GM18507 (cell line): Measurements from ENCODE around the gene XG.
"Not testable (repeated sequence)": the region's sequence is repeated elsewhere in the genome, so short reads cannot be mapped to it uniquely, and the experiment has no call there.

Source experiments
- DNase-seq: peaks from one replicate; pipeline ENCODE4 v3.0.0; 2011; ENCODE audit warnings: low read depth; ENCODE audit not compliant: insufficient read length; ENCODE audit errors: extremely low spot score
- FAIRE-seq: peaks from 2 replicates; lab custom pipeline; 2011; peaks lifted over from hg19 to GRCh38; lab: Jason Lieb, UNC

XG gene

DNA sequence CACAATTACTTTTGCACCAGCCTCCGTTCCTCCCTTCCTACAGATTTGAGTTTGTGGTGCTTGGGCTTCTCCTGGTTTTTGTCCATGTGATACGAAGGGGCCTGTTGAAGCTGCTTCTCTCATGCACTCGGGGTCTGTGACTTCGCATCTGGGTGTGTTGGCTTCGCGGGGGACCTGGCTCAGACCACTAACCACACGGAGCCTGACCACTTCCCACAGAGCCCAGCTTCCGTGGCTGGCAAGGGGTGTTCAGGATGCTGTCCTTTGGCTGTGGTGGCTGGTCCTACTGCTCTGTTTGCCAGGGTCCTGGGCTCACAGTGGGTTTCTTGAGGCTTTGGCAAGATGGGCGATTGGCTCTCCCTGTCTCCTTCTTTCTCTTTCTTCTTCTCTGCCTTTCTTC is 19.8 kb upstream of the XG start:
- DNase-seq, result no peak
- FAIRE-seq, result no peak

DNA sequence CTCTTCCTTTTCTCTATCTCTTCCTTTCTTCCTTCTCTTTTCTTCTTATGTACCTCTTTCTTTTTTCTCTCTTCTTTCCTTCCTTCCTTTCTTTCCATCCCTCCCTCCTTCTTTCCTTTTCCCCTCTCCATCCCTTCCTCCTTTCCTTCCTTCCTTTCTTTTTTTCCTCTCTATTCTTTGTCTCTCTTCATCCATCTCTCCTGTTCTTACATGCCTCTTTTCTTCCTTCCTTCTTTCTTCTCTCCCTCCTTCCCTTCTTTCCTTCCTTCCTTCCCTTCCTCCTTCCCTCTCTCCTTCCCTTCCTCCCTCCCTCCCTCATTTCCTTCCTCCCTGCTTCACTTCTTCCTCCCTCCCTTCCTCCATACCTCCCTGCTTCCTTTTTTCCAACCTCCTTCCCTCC is 19.2 kb upstream of the XG start:
- no peak for DNase-seq
- FAIRE-seq, result no peak

DNA sequence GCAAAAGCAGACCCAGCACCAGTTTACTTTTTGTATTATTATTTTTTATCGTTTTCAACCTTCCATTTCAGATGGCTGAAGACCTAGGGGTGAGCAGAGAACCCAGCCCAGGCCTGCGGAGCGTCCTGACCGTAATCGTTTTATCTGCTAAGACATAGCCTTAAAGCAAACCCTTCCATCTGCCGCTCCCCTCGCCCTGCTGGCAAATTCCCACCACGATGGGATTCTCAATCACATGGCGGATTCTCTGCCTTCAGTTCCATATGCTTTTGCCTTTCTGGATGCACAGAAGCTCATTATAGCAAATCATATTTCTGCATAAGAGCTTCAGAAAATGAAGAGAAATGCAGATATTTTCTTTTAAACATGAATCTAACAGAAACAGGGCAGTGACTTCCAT is 18.6 kb upstream of the XG start:
- FAIRE-seq (no peak), DNase-seq (no peak)

DNA sequence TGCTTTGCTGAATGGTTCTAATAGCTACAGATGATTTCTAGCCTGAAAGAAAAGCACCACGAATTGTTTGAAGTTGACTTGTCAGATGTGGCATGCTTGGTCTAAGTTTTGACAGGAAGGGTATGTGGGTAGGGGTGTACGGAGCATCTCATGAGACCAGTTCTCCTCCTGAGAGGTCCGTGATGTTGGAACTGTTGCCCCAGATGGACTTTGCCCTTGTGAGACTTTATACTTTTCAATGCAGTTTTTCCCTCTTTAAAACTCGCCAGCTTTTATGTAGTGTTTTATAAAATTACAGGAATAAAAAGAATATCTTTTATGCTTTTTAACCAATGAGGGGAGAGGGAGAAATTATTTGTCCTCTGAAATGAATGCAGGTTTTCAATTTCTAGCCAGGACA is 16.6 kb upstream of the XG start:
- DNase-seq (no peak), FAIRE-seq (no peak)

DNA sequence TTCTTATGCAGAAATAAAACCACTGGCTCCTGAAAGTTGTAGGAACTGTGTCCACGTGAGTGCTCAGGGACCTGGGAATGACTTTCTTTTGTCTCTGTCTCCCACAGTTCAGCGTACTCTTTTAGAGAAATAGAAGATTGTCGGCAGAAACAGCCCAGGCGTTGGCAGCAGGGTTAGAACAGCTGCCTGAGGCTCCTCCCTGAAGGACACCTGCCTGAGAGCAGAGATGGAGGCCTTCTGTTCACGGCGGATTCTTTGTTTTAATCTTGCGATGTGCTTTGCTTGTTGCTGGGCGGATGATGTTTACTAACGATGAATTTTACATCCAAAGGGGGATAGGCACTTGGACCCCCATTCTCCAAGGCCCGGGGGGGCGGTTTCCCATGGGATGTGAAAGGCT is 11.2 kb upstream of the XG start:
- FAIRE-seq, result no peak

DNA sequence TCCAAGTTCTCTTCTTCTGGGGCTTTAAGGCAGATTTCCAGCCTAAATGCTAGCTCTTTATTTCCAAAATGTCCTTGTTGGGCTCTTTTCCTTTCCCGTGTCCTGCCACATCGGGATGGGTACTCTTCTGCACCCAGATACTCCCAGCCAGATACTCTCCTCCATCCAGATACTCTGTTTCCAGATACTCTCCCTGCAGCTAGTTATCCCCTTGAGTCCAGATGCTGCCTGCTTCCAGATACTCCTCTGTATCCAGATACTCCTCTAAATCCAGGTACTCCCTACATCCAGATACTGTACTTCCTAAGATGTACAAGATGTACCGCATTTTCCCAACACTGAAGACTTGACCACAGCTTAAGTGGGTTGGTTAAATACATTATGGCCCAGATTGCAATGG is 10.5 kb upstream of the XG start:
- DNase-seq (no peak), FAIRE-seq (no peak)

More for the DNA sequence above, 11.2 kb upstream of the XG start:
- no peak for DNase-seq

DNA sequence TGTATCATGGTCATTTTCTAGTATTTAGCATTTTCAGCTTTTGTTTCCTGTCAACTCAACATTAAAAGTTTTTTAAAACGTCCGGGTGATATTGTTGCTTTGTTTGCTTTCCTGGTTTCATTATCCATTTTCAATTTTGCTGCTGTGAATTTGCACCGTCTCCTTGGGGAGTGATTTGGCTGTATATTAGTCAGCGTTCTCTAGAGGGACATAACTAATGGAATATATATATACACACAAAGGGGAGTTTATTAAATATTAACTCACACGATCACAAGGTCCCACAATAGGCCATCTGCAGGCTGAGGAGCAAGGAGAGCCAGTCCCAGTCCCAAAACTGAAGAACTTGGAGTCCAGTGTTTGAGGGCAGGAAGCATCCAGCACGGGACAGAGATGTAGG is 5.6 kb upstream of the XG start:
- FAIRE-seq, DNase-seq: not testable (repeated sequence)

DNA sequence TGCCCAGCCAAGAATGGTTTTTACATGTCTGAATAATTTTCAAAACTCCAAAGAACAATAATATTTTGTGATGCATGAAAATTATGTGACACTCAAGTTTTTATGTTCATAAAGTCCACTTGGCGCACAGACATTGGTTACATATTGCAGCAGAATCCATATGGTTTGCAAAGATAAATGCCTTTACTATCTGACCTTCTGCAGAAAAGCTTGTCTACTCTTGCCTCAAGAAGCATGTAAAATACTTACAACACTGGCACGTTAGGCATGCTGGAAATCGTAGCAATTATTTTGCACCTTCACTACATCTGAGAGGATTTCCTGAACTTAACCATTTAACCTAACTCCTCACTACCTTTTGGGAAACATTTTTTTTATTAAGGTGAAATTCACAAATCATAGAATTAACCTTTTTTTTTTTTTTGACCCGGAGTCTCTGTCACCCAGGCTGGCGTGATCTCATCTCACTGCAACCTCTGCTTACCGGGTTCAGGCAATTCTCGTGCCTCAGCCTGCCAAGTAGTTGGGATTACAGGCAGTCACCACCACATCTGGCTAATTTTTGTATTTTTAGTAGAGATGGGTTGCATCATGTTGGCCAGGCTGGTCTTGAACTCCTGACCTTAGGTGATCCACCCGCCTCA is 3.5 kb upstream of the XG start:
- FAIRE-seq (no peak), DNase-seq (no peak)

DNA sequence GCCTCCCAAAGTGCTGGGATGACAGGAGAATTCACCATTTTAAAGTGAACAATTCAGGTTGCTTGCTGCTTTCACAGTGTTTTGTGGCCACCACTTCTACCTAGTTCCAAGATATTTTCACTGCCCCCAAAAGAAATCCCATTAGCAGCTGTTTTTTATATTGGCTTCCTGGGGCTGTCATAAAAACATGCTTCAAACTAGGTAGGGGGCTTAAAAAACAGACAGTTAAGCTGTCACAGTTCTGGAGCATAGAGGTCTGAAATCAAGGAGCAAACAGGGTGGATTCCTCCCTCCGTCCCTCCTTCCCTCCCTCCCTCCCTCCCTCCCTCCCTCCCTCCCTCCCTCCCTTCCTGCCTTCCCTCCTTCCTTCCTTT is 3.0 kb upstream of the XG start:
- FAIRE-seq (no peak), DNase-seq (no peak)

DNA sequence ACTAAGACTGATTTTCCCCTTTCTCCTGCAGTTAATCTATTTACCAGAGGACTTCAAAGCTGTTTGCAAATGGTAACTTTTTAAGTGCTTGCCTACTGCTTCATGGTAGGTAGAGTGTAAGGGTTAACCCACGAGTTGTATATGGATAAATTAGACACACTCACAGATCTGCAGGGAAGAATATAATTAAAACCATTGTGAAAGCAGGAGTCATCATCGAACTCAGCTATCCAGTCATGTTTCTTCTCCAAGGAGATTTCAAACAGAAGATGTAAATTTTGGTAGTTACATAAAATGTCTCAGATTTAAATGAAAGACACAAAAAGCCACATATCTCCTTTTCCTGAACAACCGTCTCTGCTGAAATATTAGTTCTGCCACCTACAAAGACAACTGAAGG is 549 bp upstream of the XG start:
- DNase-seq (no peak), FAIRE-seq (no peak)

DNA sequence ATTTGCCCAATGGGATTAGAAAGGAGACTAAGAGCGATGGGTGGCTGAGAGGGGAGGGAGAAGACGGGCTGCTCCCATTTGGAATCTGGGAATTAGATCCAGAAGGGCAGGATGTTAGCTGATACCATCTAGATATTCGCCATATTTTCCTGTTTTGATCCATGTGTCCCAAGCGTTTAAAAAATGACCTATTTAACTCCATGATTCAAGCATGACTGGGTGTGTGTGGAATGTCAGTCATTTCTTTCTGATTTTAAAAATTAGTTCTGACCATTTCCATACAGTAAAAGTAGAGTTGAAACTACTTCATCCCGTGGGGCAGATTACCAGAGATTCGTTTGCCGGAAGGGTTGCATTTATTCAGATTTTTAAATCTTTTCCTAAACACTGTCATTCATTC is 601 bp downstream of the XG start:
- FAIRE-seq, DNase-seq: not testable (repeated sequence)

DNA sequence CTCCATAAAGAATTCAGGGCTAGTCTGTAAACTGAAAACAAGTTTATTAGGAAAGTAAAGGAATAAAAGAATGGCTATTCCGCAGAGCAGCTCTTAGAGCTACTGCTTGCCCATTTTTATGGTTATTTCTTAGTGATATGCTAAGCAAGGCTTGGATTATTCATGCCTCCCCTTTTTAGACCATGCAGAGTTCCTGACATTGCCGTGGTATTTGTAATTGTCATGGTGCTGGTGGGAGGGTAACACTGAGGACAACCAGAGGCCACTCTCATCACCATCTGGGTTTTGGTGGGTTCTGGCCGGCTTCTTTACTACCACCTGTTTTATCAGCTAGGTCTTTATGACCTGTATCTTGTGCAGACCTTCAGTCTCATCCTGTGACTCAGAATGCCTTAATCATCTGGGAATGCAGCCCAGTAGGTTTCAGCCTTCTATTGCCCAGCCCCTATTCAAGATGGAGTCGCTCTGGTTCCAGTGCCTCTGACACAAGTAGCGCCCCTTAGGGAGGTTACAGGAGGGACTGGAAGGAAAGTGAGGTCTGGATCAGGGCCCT is 3.4 kb downstream of the XG start:
- DNase-seq, FAIRE-seq: not testable (repeated sequence)

DNA sequence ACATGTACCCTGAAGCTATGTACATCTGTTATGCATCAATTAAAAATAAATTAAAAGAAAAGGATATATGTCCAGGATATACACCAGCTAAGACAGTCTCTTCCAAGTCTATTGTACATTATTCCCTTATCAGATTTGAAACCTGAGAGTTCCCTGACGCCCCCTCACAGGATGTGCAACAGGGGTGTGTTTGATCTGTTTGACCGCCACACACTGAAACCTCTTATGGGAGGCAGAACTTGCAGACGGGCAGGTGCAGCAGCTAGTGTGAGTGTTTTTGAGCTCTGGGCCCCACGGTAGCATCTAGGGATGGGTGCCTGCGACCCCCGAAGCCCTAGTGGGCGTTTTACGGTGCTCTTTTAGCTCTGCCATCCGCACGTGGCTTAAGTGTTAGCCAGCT is 4.7 kb downstream of the XG start:
- DNase-seq, result no peak
- FAIRE-seq, result no peak

DNA sequence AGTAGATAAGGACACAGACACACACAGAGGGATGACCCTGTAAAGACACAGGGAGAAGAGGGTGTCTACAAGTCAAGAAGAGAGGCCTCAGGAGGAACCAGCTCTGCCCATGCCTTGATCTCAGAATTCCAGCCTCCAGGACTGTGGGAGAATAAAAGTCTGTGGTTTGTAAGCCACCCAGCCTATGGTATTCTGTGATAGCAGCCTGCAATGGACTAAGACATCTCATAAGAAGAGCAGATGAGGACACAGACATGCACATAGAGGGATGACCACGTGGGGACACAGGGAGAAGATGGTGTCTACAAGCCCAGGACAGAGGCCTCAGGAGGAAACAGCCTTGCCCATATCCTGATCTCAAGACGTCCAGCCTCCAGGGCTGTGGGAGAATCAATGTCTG is 9.4 kb downstream of the XG start:
- FAIRE-seq (no peak), DNase-seq (no peak)

DNA sequence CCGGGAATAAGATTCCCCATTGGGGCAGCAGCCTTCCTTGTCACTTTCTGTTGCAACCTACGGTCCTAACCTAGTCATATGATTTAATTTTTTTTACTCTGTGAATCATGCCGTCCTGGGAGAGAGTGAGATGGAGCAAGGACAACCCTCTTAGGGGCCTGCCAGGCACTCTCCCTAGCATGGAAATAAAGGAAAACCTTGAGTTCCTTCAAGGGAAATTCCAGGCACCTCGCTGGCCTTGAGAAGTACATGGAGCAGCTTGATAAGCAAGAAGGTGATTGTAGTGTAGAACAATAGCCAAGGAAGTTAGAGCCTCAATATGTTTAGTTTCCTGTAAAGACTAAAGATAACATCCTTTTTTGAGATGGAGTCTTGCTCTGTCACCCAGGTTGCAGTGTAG is 10.8 kb downstream of the XG start:
- not testable (repeated sequence) for DNase-seq, FAIRE-seq

DNA sequence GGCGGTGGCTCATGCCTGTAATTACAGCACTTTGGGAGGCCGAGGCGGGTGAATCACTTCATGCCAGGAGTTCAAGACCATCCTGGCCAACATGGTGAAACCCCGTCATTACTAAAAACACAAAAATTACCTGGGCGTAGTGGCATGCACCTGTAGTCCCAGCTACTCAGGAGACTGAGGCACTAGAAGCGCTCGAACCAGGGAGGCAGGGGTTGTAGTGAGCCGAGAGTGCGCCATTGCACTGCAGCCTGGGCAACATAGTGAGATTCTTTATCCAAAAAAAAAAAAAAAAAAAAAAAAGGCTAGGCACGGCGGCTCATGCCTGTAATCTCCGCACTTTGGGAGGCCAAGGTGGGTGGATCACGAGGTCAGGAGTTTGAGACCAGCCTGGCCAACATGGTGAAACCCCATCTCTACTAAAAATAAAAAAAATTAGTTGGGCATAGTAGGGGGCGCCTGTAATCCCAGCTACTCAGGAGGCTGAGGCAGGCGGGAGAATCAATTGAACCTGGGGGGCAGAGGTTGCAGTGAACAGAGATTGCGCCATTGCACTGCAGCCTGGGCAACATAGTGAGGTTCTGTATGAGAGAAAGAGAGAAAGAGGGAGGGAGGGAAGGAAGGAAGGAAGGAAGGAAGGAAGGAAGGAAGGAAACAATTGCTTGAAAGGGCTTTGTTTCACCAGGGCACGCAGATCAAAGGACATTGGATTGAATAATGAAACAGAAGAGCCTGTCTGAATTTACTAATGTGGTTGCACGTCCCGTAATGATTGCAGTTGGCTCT is 13.1 kb downstream of the XG start:
- FAIRE-seq, DNase-seq: not testable (repeated sequence)

DNA sequence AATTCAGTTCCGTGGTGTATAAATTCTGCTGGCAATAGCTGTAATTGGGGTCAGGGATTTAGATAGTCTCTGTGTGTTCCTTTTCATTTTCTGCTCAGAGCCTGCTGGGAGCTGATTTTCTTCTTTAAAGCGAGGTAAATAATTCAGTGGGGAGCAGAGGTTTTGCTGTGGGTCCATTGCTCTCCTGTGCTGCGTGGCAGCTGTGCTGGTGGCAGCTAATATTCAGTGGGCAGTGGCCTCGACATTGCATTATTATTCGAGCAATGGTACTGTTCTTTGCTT is 13.7 kb downstream of the XG start:
- no peak for FAIRE-seq
- no peak for DNase-seq

DNA sequence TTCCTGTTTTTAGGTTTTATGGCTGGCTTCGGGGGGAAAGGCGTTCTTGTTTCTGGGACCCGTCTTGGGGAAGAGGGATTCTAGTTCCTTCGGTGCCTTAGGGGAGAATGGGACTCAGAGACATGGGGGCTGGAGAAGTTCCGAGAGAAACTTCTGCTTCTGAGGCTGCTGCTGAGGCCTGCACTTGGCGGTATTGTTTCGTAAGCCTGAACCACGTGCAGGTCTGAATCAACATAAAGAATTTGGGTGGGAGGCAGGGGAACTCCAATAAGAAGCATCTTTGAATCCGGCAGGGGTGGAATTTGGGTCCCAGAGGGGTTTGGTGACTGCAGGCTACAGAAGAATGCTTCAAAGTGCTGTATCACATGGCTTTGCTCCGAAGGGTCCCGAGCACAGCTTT is 15.1 kb downstream of the XG start:
- FAIRE-seq (no peak), DNase-seq (no peak)

DNA sequence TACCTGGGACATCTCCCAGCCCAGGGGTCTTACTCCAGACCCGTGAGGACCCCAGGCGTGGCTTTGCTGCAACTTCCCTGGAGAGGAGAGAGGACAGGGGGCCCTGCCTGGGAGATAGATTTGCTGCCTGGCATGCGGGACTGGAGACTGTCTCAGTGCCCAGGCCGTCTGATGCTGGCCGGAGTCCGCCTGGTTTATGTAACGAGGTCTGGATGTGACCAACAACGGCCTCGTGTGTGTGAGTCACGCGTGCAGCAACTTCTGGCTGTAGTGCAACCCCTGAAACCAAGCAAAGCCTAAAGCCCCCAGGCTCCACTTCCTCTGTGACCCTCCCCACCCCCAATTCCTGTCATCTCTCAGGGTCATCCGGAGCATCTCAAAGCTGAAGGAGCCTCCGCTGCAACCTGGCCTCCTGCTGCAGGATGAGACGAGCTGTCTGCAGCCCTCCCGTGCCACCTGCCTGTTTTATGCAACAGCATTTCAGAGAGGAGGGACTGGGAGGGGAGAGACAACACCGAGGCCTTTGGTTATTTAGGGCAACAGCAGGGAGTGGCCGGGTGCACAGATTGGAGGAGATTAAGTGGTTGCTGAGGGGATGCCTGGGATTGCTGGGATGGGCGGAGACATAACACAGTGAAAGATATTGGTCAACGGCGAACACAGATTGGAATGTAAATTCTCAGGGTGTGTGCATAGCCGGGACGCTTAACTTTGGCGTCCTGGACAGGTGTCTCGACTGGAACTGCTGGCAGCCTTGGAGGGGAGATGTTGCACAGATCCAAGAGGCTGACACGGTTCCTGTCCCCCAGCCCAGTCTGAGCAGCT is 16.0 kb downstream of the XG start:
- no peak for DNase-seq
- no peak for FAIRE-seq

DNA sequence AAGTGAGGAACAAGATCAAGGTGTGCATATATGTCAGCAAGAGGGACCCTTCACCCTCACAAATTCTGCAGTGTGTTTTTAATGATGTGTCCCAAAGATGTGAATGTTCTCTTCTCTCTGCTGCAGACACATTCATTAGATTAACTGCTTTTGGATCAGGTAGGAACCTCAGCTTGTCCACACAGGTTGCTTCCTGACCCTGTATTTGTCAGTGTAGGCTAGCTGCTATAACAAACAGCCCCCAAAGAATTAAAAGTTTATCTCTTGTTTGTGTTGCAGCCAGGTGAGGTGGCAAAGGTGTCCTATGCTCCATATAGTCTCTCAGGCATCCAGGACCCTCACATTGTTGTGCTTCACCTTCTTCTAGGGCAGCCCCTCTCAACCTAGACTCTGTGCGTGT is 17.8 kb downstream of the XG start:
- DNase-seq (no peak), FAIRE-seq (no peak)
